HG02943 (cell line): ENCODE measurements around the gene HOXA4.

Source experiments
- ATAC-seq: cut with Tn5 transposase; IDR thresholded peaks from one replicate; pipeline ENCODE4 v1.9.1; 2021; ENCODE audit warnings: mild to moderate bottlenecking, low read depth, moderate library complexity; ENCODE audit not compliant: unreplicated experiment

The HOXA4 gene

GRCh38 chr7:27159266-27160144 is 28.9 kb upstream of the HOXA4 start:
- ATAC-seq = no peak

GRCh38 chr7:27158436-27159265 is 28.1 kb upstream of the HOXA4 start:
- ATAC-seq = no peak

DNA sequence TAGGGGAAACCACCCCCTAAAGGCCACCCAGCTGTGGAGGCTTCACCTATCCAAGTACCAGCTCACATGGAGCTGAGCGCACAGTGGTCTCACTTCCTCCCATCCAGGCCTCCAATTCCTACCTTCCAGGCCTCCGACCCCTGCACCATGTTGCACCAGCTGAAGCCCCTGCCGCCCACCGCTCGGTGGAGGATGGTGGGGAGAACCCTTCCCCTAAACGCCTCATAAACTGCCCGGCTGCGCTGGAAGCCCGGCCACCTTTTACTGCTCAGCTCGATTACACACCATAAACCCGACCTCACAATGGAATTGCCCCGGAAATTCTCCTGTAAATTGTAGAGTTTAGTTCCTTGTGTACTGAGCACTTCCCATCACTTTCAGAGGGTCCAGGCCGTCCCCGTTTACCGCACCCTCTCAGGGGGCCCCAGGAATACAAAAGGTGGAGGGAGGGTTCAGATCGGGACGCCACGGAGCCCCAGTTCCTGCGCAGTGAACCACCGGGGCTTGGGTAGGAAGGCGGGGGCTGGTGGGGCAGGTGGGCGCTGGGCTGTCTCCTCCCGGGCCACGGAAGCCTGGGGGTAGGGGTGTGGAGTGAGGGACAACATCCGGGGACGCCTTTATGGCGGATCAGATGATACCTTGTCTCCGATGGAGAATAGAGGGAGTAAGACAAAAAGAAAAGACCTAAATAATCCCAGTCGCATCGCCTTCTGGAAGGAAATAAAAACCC is 27.3 kb upstream of the HOXA4 start:
- no peak for ATAC-seq

- no peak for ATAC-seq
Observed at GRCh38 chr7:27156916-27157701, 26.6 kb upstream of the HOXA4 start.

- ATAC-seq = no peak
Observed at GRCh38 chr7:27156508-27156898, 25.9 kb upstream of the HOXA4 start, which contains the start of gene HOXA7. HOXA7 (minus strand) TSS chr7:27156675; CDS start chr7:27156545, 130 bp downstream.

GRCh38 chr7:27155816-27156507 is 25.4 kb upstream of the HOXA4 start:
- ATAC-seq = no peak

DNA sequence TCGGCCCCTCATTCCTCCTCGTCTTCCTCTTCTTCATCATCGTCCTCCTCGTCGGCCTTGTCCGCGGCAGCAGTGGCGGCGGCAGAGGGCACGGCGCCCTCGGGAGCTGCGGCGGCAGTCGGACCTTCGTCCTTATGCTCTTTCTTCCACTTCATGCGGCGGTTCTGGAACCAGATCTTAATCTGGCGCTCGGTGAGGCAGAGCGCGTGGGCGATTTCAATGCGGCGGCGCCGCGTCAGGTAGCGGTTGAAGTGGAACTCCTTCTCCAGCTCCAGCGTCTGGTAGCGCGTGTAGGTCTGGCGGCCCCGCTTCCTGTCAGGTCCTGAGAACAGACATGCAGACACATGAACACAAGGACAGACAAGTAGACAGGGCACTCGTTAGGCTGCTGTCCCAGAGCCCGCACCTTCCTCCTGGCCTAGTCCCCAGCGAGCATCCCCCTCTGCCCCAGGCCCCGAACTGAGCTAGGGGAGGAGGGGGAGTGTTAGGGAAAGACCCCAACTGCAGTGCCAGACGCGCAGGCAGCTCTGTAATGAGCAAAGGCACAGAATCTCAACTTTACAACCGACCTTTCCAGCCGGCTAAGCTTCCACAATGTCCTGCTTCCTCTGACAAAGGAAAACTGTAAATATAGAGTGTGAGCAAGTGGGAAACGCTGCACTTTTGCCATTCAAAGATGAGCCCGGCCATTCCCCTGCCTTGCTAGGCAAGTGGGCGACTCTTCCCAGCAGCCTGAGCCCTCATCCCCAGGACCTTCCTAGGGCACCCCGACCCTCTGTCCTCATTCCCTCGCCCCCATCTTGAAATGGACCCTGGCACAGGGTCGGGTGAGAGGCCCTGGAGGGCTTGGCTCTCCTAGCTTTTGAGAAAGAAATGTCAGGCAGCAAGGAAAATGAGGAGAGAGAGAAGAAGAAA is 24.6 kb upstream of the HOXA4 start:
- ATAC-seq = no peak

- ATAC-seq = no peak
Observed at GRCh38 chr7:27154369-27154768, 23.8 kb upstream of the HOXA4 start.

- no peak for ATAC-seq
Observed at GRCh38 chr7:27153526-27153925, 23.0 kb upstream of the HOXA4 start.

DNA sequence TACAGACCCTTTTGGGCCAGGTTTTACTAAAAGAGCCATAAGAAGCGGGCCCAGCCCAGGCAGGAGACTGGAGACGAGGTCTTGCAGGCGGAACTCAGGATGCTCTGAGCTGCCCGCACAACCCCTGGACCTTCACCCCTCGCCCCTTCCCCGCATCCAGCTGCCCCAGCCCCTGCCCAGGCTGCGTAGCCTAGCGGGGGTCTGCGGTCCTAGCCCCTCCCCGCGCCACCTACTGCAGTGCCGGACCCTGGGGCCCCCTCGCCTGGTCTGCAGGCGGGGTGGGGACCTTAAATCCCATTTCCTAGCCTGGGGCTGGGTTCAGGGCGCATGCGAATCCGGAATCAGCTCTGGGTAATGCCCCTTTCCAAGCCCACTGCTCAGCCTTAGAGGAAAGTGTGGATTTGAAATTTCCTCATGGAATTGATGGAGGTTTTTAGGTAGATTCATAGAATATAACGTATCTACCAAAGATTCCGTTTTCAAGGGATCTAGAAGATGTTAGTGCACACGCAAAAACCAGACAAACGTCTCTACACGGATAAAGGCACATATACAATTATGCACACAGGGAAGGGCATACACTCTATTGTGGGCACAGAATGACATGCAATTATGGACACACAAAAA is 22.4 kb upstream of the HOXA4 start:
- ATAC-seq = no peak

DNA sequence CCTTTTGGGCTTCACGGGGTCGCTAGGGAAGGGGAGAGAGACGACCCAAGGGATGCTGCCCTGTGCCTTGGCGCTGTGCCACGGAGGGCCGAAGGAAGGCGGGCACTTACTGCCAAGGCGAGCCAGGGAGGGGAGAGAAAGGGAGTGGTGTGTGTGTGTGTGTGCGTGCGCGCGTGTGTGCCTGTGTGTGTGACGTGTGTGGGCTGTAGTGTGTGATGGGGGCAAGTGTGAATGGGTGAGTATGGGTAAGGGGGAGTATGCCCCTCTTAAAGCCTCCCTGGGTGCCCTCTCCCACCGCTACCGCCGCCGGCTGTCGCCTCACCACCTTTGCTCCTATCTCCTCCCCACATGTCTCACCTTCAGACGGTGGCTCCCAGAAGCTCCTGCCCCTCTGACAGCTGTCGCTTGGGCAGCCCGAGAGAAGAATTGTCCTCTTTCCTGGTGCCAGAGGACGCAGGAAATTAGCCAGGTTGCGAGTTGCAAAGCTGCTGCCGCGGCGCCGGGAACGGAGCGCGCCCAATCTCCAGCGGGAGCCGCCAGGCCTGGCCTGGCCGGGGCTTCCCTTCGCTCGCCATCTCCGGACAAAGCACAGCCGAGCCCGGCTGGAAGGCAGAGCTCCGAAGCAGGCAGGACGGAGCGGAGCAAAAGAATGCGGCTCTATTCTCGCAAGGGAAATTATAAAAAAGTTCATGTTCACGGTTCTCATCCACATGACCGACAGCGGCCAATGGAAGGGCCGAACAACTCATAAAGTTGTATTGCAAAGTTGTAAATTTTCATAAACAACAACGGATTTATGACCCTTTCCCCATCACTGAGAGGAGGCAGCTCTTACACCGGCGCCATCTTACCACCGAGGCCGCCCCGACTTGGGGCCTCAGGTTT is 21.6 kb upstream of the HOXA4 start, which contains the start of gene HOXA3:
HOXA3 (minus strand) TSS at position 653 of the 885 bp plus-strand sequence. CDS start 41,943 bp downstream, outside the sequence.
- ATAC-seq = no peak

DNA sequence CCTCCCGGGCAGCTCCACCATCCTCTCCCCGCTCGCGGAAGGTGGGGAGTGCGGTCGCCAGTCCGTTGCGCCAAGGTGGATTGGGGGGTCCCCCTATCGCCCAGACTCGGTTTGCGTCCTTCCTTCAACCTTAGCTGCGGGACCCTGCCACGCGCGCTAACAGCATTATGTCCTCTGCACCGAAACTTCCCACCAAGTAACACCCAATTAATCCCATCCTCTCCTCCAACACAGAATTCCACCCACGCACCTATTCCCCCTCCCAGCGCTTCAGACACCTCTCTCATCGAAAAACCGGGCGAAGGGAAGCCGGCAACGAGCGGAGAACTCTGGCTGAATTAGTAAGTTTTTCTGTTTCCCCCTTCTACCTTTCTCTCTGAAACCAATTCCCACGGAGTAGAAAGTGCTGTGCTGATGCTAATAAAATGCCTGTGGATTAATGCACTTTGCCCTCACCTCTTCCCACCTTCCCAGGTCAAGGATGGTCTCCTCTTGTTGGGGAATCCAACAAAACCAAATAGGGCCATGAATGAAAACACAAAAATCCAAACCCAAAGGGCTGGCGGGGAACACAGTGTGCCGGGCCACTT is 20.9 kb upstream of the HOXA4 start:
- no peak for ATAC-seq

DNA sequence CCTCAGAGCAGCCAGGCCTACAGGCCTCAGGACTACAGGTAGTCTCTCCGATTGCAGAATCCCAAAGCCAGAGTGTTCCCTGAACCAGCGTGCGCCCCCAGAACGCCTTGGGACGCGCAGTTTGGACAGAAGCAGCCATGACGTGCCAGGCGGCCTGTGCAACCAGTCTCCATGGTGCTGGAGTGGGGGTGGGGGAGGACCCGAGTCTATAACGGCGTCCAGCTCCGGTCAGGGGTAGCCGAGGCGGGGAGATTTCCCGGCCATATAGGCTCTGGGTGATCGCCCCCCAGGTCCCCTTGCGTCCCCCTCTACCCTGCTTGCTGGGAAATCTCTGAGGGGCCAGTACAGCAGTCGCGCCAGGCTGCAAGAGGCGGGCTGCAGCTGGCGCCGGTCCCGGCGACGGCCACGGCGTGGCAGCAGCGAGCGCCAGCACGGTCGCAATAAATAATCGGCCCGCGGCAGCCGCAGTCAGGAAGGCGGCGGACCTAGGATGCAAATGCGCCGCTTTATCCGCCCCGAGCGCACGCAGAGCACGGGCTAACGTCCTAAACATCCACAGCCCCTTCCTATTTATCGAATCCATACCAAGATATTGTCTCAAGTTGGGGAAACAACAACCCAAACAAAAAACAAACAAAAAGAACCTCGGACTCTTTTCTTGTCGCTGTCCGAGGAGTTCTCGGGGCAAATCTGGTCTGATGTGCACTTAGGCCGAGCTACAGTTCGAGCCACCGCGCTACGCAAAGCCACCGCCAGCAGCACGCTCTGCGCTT is 20.2 kb upstream of the HOXA4 start:
- peak; percentile 69 for ATAC-seq

GRCh38 chr7:27149842-27150567 is 19.4 kb upstream of the HOXA4 start:
- ATAC-seq = peak; percentile 9
